Measurements from ENCODE around the gene MUC5B. TPM values are rescaled to one million over a fixed set of nuclear protein-coding genes. Genes with fewer than 3 reads are reported as not detected.

Gene MUC5B
- total and polyA plus RNA-seq, 2 of the 13 experiments (the other 11 are each of a cell fraction or from before 2014, with no cell fraction given) = 0.01 TPM; not detected in 1

DNA sequence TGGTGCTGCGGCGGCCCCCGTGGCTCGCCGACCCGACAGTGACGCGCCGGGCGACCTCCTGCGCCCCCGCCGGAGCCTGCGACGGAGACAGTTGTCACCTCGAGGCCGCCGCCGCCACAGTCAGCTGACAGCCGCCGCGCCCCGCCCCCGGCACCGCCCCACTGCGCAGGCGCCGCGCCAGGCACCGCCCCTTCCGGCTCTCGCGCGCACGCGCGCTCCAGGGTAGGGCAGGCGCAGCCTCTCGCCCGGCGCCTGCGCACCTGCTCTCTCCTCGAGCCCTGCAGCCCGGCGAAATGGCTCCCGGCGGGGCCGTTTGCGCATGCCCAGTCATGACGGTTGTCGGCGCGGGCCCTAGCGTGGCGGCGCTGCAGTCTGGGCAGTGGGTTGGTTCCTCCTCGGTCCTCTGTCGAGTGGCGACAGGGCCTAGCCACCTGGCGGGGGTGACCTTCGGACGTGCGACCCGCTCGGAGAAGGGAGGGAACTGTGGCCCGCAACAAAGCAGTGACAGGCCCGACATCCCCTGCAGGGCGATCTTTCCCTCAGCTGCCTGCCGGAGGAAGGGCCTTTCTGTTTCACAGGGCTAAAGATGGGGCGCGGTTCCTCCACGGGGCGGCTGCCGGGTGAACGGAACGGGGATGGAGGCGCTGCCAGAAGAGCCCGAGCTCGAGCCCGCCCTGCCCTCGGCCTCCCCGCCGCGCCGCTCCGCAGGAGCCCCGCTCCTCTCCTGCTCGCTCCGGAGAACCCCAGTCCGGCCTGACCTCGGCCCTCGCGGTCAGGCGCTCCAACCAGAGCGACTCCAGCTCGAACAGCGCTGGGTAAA is 86.8 kb downstream of the MUC5B start, which contains the start of gene TOLLIP (continued):
- TF ChIP-seq SNRNP70 (IDR thresholded peaks at IDR 0.05; ENCODE audit: low read depth, low read length) = no peak
- no peak for TF ChIP-seq ZNF737 (CRISPR knock-in tag; IDR thresholded peaks at IDR 0.05; ENCODE audit: borderline replicate concordance)
- peak; percentile 76 for TF ChIP-seq ZBTB7A (CRISPR knock-in tag; IDR thresholded peaks at IDR 0.05)
- TF ChIP-seq ZNF205 (CRISPR knock-in tag; IDR thresholded peaks at IDR 0.05) = 0 out of 2 replicates have a peak, but pooled peaks have one; percentile 40
- TF ChIP-seq ZNF597 (CRISPR knock-in tag; IDR thresholded peaks at IDR 0.05) = no peak
- no peak for TF ChIP-seq ZNF264 (CRISPR knock-in tag; IDR thresholded peaks at IDR 0.05)
- peak; percentile 33; the same call in 1 of the 2 replicates for TF ChIP-seq ZNF619 (CRISPR knock-in tag; IDR thresholded peaks at IDR 0.05)
- TF ChIP-seq ZNF296 (CRISPR knock-in tag; conservative IDR thresholded peaks at IDR 0.05) = no peak
- no peak for TF ChIP-seq KLF13 (CRISPR knock-in tag; IDR thresholded peaks at IDR 0.05)
- TF ChIP-seq MBD4 (IDR thresholded peaks at IDR 0.05; ENCODE audit: borderline replicate concordance, low read length) = no peak
- no peak for TF ChIP-seq ONECUT2 (CRISPR knock-in tag; IDR thresholded peaks at IDR 0.05)
- TF ChIP-seq ZNF451 (CRISPR knock-in tag; IDR thresholded peaks at IDR 0.05) = peak; percentile 81
- TF ChIP-seq, protein P1, sequence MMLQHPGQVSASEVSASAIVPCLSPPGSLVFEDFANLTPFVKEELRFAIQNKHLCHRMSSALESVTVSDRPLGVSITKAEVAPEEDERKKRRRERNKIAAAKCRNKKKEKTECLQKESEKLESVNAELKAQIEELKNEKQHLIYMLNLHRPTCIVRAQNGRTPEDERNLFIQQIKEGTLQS (CRISPR knock-in tag; IDR thresholded peaks at IDR 0.05) = no peak
- peak; percentile 56; the same call in 1 of the 2 replicates for TF ChIP-seq ZNF34 (CRISPR knock-in tag; IDR thresholded peaks at IDR 0.05; ENCODE audit: borderline replicate concordance)
- TF ChIP-seq ZNF354B (CRISPR knock-in tag; IDR thresholded peaks at IDR 0.05) = no peak
- TF ChIP-seq, protein P2, sequence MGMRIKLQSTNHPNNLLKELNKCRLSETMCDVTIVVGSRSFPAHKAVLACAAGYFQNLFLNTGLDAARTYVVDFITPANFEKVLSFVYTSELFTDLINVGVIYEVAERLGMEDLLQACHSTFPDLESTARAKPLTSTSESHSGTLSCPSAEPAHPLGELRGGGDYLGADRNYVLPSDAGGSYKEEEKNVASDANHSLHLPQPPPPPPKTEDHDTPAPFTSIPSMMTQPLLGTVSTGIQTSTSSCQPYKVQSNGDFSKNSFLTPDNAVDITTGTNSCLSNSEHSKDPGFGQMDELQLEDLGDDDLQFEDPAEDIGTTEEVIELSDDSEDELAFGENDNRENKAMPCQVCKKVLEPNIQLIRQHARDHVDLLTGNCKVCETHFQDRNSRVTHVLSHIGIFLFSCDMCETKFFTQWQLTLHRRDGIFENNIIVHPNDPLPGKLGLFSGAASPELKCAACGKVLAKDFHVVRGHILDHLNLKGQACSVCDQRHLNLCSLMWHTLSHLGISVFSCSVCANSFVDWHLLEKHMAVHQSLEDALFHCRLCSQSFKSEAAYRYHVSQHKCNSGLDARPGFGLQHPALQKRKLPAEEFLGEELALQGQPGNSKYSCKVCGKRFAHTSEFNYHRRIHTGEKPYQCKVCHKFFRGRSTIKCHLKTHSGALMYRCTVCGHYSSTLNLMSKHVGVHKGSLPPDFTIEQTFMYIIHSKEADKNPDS (CRISPR knock-in tag; IDR thresholded peaks at IDR 0.05) = no peak
- TF ChIP-seq EED (CRISPR knock-in tag; IDR thresholded peaks at IDR 0.05) = peak; percentile 93
- TF ChIP-seq THYN1 (CRISPR knock-in tag; IDR thresholded peaks at IDR 0.05; ENCODE audit: borderline replicate concordance, low read depth) = no peak
- TF ChIP-seq ZFP90 (CRISPR knock-in tag; IDR thresholded peaks at IDR 0.05; ENCODE audit: borderline replicate concordance) = peak; percentile 89; the same call in 1 of the 2 replicates
- no peak for TF ChIP-seq FOXK2 (IDR thresholded peaks at IDR 0.05)
- no peak for TF ChIP-seq RAD51 (IDR thresholded peaks at IDR 0.05; ENCODE audit: borderline replicate concordance)
- 0 out of 2 replicates have a peak, but pooled peaks have one; percentile 46 for TF ChIP-seq ZSCAN22 (CRISPR knock-in tag; IDR thresholded peaks at IDR 0.05)
- TF ChIP-seq MIER2 (CRISPR knock-in tag; IDR thresholded peaks at IDR 0.05) = peak; percentile 74; the same call in 1 of the 2 replicates
- TF ChIP-seq ATF7-NPFF (CRISPR knock-in tag; IDR thresholded peaks at IDR 0.05; ENCODE audit: low read depth) = 0 out of 2 replicates have a peak, but pooled peaks have one; percentile 56
- TF ChIP-seq ZNF441 (CRISPR knock-in tag; IDR thresholded peaks at IDR 0.05; ENCODE audit: borderline replicate concordance) = no peak
- TF ChIP-seq SAP130 (CRISPR knock-in tag; IDR thresholded peaks at IDR 0.05; ENCODE audit: low read depth) = peak; percentile 93

Data from HepG2 (cell line).